Left ventricle myocardium inferior (tissue), 1 donor: ENCODE results near the gene CNIH3. TPM values are rescaled to one million over a fixed set of nuclear protein-coding genes. Genes with fewer than 3 reads are reported as not detected.

Experiments
- DNase-seq: peaks from one replicate; pipeline ENCODE4 v3.0.0-alpha.2; 2020
- H3K27ac ChIP-seq: fragments of 200-600 bp; replicated peaks from 2 replicates; pipeline ENCODE4 v1.8.0; 2021
- H3K27me3 ChIP-seq: fragments of 200-600 bp; 2 replicates; pipeline ENCODE4 v1.8.0; 2021; ENCODE audit warnings: low read depth
- H3K36me3 ChIP-seq: fragments of 200-600 bp; 2 replicates; pipeline ENCODE4 v1.8.0; 2021
- H3K4me1 ChIP-seq: fragments of 200-600 bp; 2 replicates; pipeline ENCODE4 v1.8.0; 2021
- H3K4me3 ChIP-seq: fragments of 200-600 bp; 2 replicates; pipeline ENCODE4 v1.8.0; 2021; ENCODE audit warnings: mild to moderate bottlenecking, moderate library complexity
- H3K9me3 ChIP-seq: fragments of 200-600 bp; replicated peaks from 2 replicates; pipeline ENCODE4 v1.8.0; 2021
- CTCF ChIP-seq: fragments of 200-600 bp; IDR thresholded peaks from 2 replicates; pipeline ENCODE4 v1.8.0; 2021; ENCODE audit warnings: antibody characterized with exemption, mild to moderate bottlenecking, borderline replicate concordance
- intact Hi-C: fragments of 100-400 bp; cut with micrococcal nuclease; formaldehyde crosslinking; loops from one replicate; pipeline ENCODE4 v1.11.0; 2022
- total RNA-seq: library from RNA; stranded (reverse); fragmentation: NEBNext Ultra II Directional; extraction: Animal tissue kit (Norgen Biotek cat#: 25700); gene quantifications from one replicate; pipeline ENCODE4 v1.2.1, GENCODE V29; 2021
- donor health status: DM: no; HTN: yes; CAD: no; lungs with severe emphysema.

The CNIH3 gene
- total RNA-seq, 1 donor from 2014 or later = 1.1 TPM

- H3K9me3 ChIP-seq = no peaks in the 10 kb centered on the region
- peaks cover 10% of the 10 kb centered on the region for H3K4me1 ChIP-seq
- no peak overlapping the region for H3K4me3 ChIP-seq
- H3K27ac ChIP-seq = no peak overlapping the region
- H3K27me3 ChIP-seq = peaks cover 5% of the 10 kb centered on the region
- TF ChIP-seq CTCF = no peak
- no peaks in the 10 kb centered on the region for H3K36me3 ChIP-seq
- intact Hi-C loops = no loop called here
- DNase-seq = no peak
Measured at GRCh38 chr1:224784265-224785039, 168.3 kb downstream of the CNIH3 start.

- TF ChIP-seq CTCF = no peak
- no peaks in the 10 kb centered on the region for H3K36me3 ChIP-seq
- peaks cover 5% of the 10 kb centered on the region for H3K27me3 ChIP-seq
- H3K9me3 ChIP-seq = no peaks in the 10 kb centered on the region
- peaks cover 10% of the 10 kb centered on the region for H3K4me1 ChIP-seq
- intact Hi-C loops = no loop called here
- no peak overlapping the region for H3K4me3 ChIP-seq
- H3K27ac ChIP-seq = no peak overlapping the region
- DNase-seq = no peak
Measured at GRCh38 chr1:224785040-224785328, 168.9 kb downstream of the CNIH3 start.

- TF ChIP-seq CTCF = no peak
- intact Hi-C loops = no loop called here
- no peaks in the 10 kb centered on the region for H3K9me3 ChIP-seq
- H3K4me3 ChIP-seq = no peak overlapping the region
- H3K36me3 ChIP-seq = no peaks in the 10 kb centered on the region
- no peak overlapping the region for H3K27ac ChIP-seq
- no peak for DNase-seq
- peaks cover 10% of the 10 kb centered on the region for H3K4me1 ChIP-seq
- peaks cover 4% of the 10 kb centered on the region for H3K27me3 ChIP-seq
Measured at GRCh38 chr1:224785622-224786021, 169.5 kb downstream of the CNIH3 start.

GRCh38 chr1:224786533-224787250 lies 170.6 kb downstream of the CNIH3 start:
- Histone ChIP-seq H3K36me3 (no peaks in the 10 kb centered on the region), H3K27ac (no peak overlapping the region), H3K4me1 (peaks cover 10% of the 10 kb centered on the region), H3K4me3 (no peak overlapping the region), H3K9me3 (no peaks in the 10 kb centered on the region), H3K27me3 (no peaks in the 10 kb centered on the region)
- intact Hi-C loops = no loop called here
- DNase-seq = no peak
- no peak for TF ChIP-seq CTCF

GRCh38 chr1:224789311-224789710 lies 173.2 kb downstream of the CNIH3 start:
- no peak for TF ChIP-seq CTCF
- no peak overlapping the region for H3K4me3 ChIP-seq
- DNase-seq = no peak
- intact Hi-C loops = loop anchor here (2.0 kb wide), 1 partner anchor 37 kb away; no protein-coding TSS in a partner anchor
- H3K36me3 ChIP-seq = no peaks in the 10 kb centered on the region
- H3K27ac ChIP-seq = no peak overlapping the region
- no peaks in the 10 kb centered on the region for H3K9me3 ChIP-seq
- no peaks in the 10 kb centered on the region for H3K4me1 ChIP-seq
- no peaks in the 10 kb centered on the region for H3K27me3 ChIP-seq

Other genes with a start within 250 kb of the CNIH3 start
- gene WDR26, start 181.5 kb upstream of the CNIH3 start, total RNA-seq = 60.7 TPM